ENCODE results near the gene EIF4A3. TPM values are rescaled to one million over a fixed set of nuclear protein-coding genes. Genes with fewer than 3 reads are reported as not detected.
A peak's percentile ranks its signal among the peaks of the same experiment; 100 is the strongest.

EIF4A3 gene
- total RNA-seq, result 54.1 TPM
- long read RNA-seq, transcript EIF4A3-201 (12 exons, 1,734 nt), result major isoform, 65 of 67 reads
- long read RNA-seq, partial matches to known transcripts, result 1 of 67 reads
- long read RNA-seq, other reads (novel, unspliced or antisense), result 1 of 67 reads

- TF ChIP-seq, protein P1, sequence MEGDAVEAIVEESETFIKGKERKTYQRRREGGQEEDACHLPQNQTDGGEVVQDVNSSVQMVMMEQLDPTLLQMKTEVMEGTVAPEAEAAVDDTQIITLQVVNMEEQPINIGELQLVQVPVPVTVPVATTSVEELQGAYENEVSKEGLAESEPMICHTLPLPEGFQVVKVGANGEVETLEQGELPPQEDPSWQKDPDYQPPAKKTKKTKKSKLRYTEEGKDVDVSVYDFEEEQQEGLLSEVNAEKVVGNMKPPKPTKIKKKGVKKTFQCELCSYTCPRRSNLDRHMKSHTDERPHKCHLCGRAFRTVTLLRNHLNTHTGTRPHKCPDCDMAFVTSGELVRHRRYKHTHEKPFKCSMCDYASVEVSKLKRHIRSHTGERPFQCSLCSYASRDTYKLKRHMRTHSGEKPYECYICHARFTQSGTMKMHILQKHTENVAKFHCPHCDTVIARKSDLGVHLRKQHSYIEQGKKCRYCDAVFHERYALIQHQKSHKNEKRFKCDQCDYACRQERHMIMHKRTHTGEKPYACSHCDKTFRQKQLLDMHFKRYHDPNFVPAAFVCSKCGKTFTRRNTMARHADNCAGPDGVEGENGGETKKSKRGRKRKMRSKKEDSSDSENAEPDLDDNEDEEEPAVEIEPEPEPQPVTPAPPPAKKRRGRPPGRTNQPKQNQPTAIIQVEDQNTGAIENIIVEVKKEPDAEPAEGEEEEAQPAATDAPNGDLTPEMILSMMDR (IDR thresholded peaks at IDR 0.05), result no peak
- peaks cover 28% of the 10 kb centered on the region for H3K36me3 ChIP-seq
- peak; percentile 99 for DNase-seq
- H3K9me3 ChIP-seq, result no peaks in the 10 kb centered on the region
- intact Hi-C loops (cut with DNase I), result no loop called here
- H3K4me3 ChIP-seq, result peak within 1 kb of the TSS; percentile 91
- no peaks in the 10 kb centered on the region for H3K27me3 ChIP-seq (ENCODE audit: low read depth)
- H3K27ac ChIP-seq, result peak within 1 kb of the TSS; percentile 93
- H3K4me1 ChIP-seq, result peaks cover 30% of the 10 kb centered on the region
- ATAC-seq, result peak; percentile 98 to 99
Measured at GRCh38 chr17:80147035-80147822, at the start of gene EIF4A3. Gene EIF4A3 (minus strand): TSS chr17:80147128. CDS start chr17:80146961, 167 bp downstream.

DNA sequence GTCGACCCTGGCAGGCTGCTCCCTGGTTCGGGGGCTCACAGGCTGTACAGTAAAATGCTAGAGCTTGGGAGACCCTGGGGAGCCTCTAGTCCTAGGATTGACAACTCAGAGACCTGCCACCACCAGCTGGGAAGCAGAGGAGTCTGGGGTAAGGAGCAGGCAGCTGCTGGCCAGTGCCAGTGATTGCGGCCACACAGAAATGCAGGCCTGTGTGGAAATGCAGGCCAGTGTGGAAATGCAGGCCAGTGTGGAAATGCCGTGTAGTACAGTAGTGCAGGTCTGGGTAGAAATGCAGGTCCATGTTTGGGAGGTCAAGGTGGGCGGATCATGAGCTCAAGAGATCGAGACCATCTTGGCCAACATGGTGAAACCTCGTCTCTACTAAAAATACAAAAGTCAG, 49.7 kb upstream of the EIF4A3 start:
- ATAC-seq (no peak), DNase-seq (no peak)
- Histone ChIP-seq H3K36me3 (no peaks in the 10 kb centered on the region), H3K9me3 (no peaks in the 10 kb centered on the region), H3K27me3 (ENCODE audit: low read depth) (no peaks in the 10 kb centered on the region), H3K27ac (no peak overlapping the region), H3K4me1 (peaks cover 2% of the 10 kb centered on the region), H3K4me3 (no peak overlapping the region)
- intact Hi-C loops (cut with DNase I), result no loop called here
- TF ChIP-seq, protein P1 (IDR thresholded peaks at IDR 0.05), result no peak

GRCh38 chr17:80195671-80196529, 49.0 kb upstream of the EIF4A3 start:
- DNase-seq, result no peak
- peak in 1 of 2 donors; percentile 49 for ATAC-seq
- H3K27ac ChIP-seq, result no peak overlapping the region
- H3K36me3 ChIP-seq, result no peaks in the 10 kb centered on the region
- no peaks in the 10 kb centered on the region for H3K27me3 ChIP-seq (ENCODE audit: low read depth)
- intact Hi-C loops (cut with DNase I), result no loop called here
- no peak overlapping the region for H3K4me3 ChIP-seq
- no peaks in the 10 kb centered on the region for H3K9me3 ChIP-seq
- TF ChIP-seq, protein P1 (IDR thresholded peaks at IDR 0.05), result peak; percentile 89
- peaks cover 6% of the 10 kb centered on the region for H3K4me1 ChIP-seq

GRCh38 chr17:80195141-80195540, 48.2 kb upstream of the EIF4A3 start:
- TF ChIP-seq, protein P1 (IDR thresholded peaks at IDR 0.05), result no peak
- Histone ChIP-seq H3K27me3 (ENCODE audit: low read depth) (no peaks in the 10 kb centered on the region), H3K9me3 (no peaks in the 10 kb centered on the region), H3K27ac (no peak overlapping the region), H3K4me1 (peaks cover 6% of the 10 kb centered on the region), H3K4me3 (no peak overlapping the region), H3K36me3 (no peaks in the 10 kb centered on the region)
- DNase-seq (no peak), ATAC-seq (no peak)
- intact Hi-C loops (cut with DNase I), result no loop called here

DNA sequence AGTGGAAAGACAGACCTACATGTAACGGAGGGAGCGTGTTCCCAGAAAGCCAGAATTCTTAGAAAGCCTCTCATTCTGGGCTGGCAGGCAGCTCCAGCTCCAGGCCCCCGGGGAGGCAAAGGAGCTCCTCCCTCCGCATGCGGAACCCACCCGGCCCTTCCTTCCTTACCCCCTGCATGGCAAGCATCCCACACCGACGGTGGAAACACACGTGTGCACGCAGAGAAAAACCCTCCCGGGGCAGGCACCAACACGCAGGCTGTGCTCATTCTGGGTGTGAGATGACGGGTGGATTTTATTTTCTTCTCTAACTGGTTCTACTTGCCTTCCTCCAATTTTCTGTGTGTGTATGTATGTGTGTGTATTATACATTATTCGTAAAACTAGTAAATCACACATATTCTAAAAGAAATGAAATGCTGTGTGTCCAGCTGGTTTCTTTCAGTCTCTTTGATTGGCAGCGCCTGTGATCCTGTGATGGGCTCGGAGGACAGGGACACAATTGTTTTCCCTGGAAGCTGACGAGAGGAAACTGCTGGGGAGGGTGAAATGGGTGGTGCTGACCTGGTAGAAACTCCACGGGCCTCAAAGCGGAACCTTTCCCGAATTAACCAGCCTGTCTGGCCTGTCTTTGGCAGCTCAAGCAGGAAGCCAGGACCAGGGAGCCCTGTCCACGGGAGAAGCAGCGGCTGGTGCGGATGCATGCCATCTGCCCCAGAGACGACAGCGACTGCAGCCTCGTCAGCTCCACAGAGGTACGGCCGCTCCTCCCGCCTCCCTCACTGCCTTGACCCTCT, 45.1 kb upstream of the EIF4A3 start:
- Histone ChIP-seq H3K9me3 (no peaks in the 10 kb centered on the region), H3K27me3 (ENCODE audit: low read depth) (no peaks in the 10 kb centered on the region), H3K4me3 (no peak overlapping the region), H3K36me3 (no peaks in the 10 kb centered on the region), H3K4me1 (peaks cover 16% of the 10 kb centered on the region), H3K27ac (no peak overlapping the region)
- no peak for ATAC-seq
- intact Hi-C loops (cut with DNase I), result no loop called here
- TF ChIP-seq, protein P1 (IDR thresholded peaks at IDR 0.05), result no peak
- DNase-seq, result no peak

Measured in lower lobe of right lung (tissue), 2 donors.